H1 (cell line): Measurements from ENCODE around the gene ART5.

Source experiments
- EZH2 ChIP-seq: fragments of 200-600 bp; sonication (generic); IDR thresholded peaks from 2 replicates; pipeline ENCODE4 v1.7.1; 2012; ENCODE audit warnings: low read depth, mild to moderate bottlenecking, moderate library complexity, low read length, inconsistent platforms; ENCODE audit not compliant: severe bottlenecking
- TF ChIP-seq, protein P1 (sequence below), 3 experiments: IDR thresholded peaks; 1 replicate in 2 of 3; 2 replicates in 1 of 3; pipeline versions ENCODE4 v1.5.1 to v1.6.1; 2011; ENCODE audit warnings: low read length in 3 of 3, mild to moderate bottlenecking in 3 of 3, inconsistent platforms in 2 of 3, low read depth in 1 of 3, moderate library complexity in 1 of 3; ENCODE audit not compliant: insufficient read depth in 1 of 3; ENCODE audit errors: control extremely low read depth in 1 of 3

DNA sequence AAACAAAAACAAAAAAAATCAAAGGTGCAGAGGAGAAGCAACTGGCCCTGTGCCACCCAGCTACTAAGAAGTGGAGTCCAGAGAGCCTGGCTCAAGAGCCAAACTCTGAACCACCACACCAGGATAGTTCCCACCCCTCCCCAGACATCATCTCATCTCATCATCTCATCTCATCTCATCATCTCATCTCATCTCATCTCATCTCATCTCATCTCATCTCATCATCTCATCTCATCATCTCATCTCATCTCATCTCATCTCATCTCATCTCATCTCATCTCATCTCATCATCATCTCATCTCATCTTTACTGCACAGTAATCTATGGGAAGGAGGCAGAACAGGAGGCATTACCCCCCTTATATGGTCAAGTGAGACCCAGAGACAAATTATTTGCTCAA, 21.1 kb upstream of the ART5 start:
- TF ChIP-seq, protein P1, sequence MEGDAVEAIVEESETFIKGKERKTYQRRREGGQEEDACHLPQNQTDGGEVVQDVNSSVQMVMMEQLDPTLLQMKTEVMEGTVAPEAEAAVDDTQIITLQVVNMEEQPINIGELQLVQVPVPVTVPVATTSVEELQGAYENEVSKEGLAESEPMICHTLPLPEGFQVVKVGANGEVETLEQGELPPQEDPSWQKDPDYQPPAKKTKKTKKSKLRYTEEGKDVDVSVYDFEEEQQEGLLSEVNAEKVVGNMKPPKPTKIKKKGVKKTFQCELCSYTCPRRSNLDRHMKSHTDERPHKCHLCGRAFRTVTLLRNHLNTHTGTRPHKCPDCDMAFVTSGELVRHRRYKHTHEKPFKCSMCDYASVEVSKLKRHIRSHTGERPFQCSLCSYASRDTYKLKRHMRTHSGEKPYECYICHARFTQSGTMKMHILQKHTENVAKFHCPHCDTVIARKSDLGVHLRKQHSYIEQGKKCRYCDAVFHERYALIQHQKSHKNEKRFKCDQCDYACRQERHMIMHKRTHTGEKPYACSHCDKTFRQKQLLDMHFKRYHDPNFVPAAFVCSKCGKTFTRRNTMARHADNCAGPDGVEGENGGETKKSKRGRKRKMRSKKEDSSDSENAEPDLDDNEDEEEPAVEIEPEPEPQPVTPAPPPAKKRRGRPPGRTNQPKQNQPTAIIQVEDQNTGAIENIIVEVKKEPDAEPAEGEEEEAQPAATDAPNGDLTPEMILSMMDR (IDR thresholded peaks at IDR 0.05; ENCODE audit: control extremely low read depth in 1 of 3, insufficient read depth in 1 of 3, low read depth in 1 of 3, low read length in 3 of 3): no peak
- no peak for TF ChIP-seq EZH2
